Neural progenitor cell (in vitro differentiated cells): ENCODE measurements around the gene TCHP. TPM values are rescaled to one million over a fixed set of nuclear protein-coding genes. Genes with fewer than 3 reads are reported as not detected.
A peak's percentile ranks its signal among the peaks of the same experiment; 100 is the strongest.
"Not testable (repeated sequence)": the region's sequence is repeated elsewhere in the genome, so short reads cannot be mapped to it uniquely, and the experiment has no call there.

Experiments used
- DNase-seq: peaks from one replicate; pipeline ENCODE4 v3.0.0-alpha.2; 2016; ENCODE audit warnings: low spot score
- H2AFZ ChIP-seq: fragments of 200-600 bp; sonication (generic); replicated peaks from 2 replicates; pipeline ENCODE4 v1.6.1; 2016; ENCODE audit warnings: antibody characterized with exemption
- H3F3A ChIP-seq: fragments of 200-600 bp; sonication (generic); 2 replicates; pipeline ENCODE4 v1.6.1; 2016; ENCODE audit warnings: antibody characterized with exemption, low read depth
- H3K27ac ChIP-seq: fragments of 200-600 bp; sonication (generic); 2 replicates; pipeline ENCODE4 v1.5.1; 2016; ENCODE audit warnings: mild to moderate bottlenecking
- H3K27me3 ChIP-seq: fragments of 200-600 bp; sonication (generic); 2 replicates; pipeline ENCODE4 v1.6.1; 2016; ENCODE audit warnings: mild to moderate bottlenecking, moderate library complexity
- H3K36me3 ChIP-seq: fragments of 200-600 bp; sonication (generic); 2 replicates; pipeline ENCODE4 v1.5.1; 2016
- H3K4me1 ChIP-seq: fragments of 200-600 bp; sonication (generic); 2 replicates; pipeline ENCODE4 v1.6.1; 2016; ENCODE audit warnings: mixed run types
- H3K4me2 ChIP-seq: fragments of 200-600 bp; sonication (generic); 2 replicates; pipeline ENCODE4 v1.6.1; 2016
- H3K4me3 ChIP-seq: fragments of 200-600 bp; sonication (generic); 2 replicates; pipeline ENCODE4 v1.5.1; 2016
- H3K79me2 ChIP-seq: fragments of 200-600 bp; sonication (generic); 2 replicates; pipeline ENCODE4 v1.6.1; 2016; ENCODE audit warnings: low read depth
- H3K9ac ChIP-seq: fragments of 200-600 bp; sonication (generic); 2 replicates; pipeline ENCODE4 v1.6.1; 2016
- H3K9me3 ChIP-seq: fragments of 200-600 bp; sonication (generic); 2 replicates; pipeline ENCODE4 v1.5.1; 2016; ENCODE audit warnings: low read depth
- H4K20me1 ChIP-seq: fragments of 200-600 bp; sonication (generic); 2 replicates; pipeline ENCODE4 v1.6.1; 2016; ENCODE audit warnings: low read depth
- H3K27ac Mint-ChIP-seq: 3 replicates; pipeline ENCODE4 v1.8.0; 2021; ENCODE audit warnings: mixed read lengths
- H3K27me3 Mint-ChIP-seq: 2 replicates; pipeline ENCODE4 v1.8.0; 2022; ENCODE audit warnings: low read depth, mild to moderate bottlenecking, inconsistent platforms, moderate library complexity, mixed read lengths; ENCODE audit not compliant: insufficient read depth
- H3K36me3 Mint-ChIP-seq: 3 replicates; pipeline ENCODE4 v1.8.0; 2021; ENCODE audit warnings: mixed read lengths
- H3K4me1 Mint-ChIP-seq: 3 replicates; pipeline ENCODE4 v1.8.0; 2021; ENCODE audit warnings: mixed read lengths
- H3K4me3 Mint-ChIP-seq: 3 replicates; pipeline ENCODE4 v1.8.0; 2021; ENCODE audit warnings: mild to moderate bottlenecking, moderate library complexity, mixed read lengths
- H3K9me3 Mint-ChIP-seq: 3 replicates; pipeline ENCODE4 v1.8.0; 2020; ENCODE audit warnings: mixed read lengths
- CTCF ChIP-seq: fragments of 200-600 bp; sonication (generic); IDR thresholded peaks from 2 replicates; pipeline ENCODE4 v1.5.1; 2017; ENCODE audit warnings: antibody characterized with exemption, mild to moderate bottlenecking
- EZH2 ChIP-seq: fragments of 200-600 bp; sonication (generic); IDR thresholded peaks from 2 replicates; pipeline ENCODE4 v1.6.1; 2017; ENCODE audit warnings: antibody characterized with exemption, mild to moderate bottlenecking, moderate library complexity
- EZH2phosphoT487 ChIP-seq: fragments of 200-600 bp; sonication (generic); IDR thresholded peaks from 2 replicates; pipeline ENCODE4 v1.6.1; 2017; ENCODE audit warnings: antibody characterized with exemption
- total RNA-seq: library from RNA; depleted of rRNA; stranded (reverse); fragments of >200 nt; gene quantifications from 2 replicates; pipeline ENCODE4 v1.2.3, GENCODE V29; 2015; ENCODE audit warnings: low replicate concordance

Gene TCHP
- total RNA-seq, 1 donor from 2014 or later: 15.2 TPM

GRCh38 chr12:109926488-109927210, 26.6 kb downstream of the TCHP start:
- Histone ChIP-seq H3K4me1 (no peaks in the 10 kb centered on the region), H3K4me2 (no peak overlapping the region), H3K9ac (no peak overlapping the region), H2AFZ (no peak overlapping the region), H3K4me3 (no peak overlapping the region), H3K9me3 (no peaks in the 10 kb centered on the region), H4K20me1 (no peaks in the 10 kb centered on the region), H3K79me2 (no peaks in the 10 kb centered on the region), H3K27ac (no peak overlapping the region), H3K36me3 (no peaks in the 10 kb centered on the region), H3F3A (no peaks in the 10 kb centered on the region), H3K27me3 (no peaks in the 10 kb centered on the region)
- DNase-seq: no peak
- no peak overlapping the region for H3K4me3 Mint-ChIP-seq
- no peaks in the 10 kb centered on the region for H3K9me3 Mint-ChIP-seq
- H3K4me1 Mint-ChIP-seq: peaks cover 7% of the 10 kb centered on the region
- H3K27me3 Mint-ChIP-seq: peaks cover 5% of the 10 kb centered on the region
- no peak overlapping the region for H3K27ac Mint-ChIP-seq
- H3K36me3 Mint-ChIP-seq: peaks cover 8% of the 10 kb centered on the region
- TF ChIP-seq EZH2phosphoT487 (no peak), CTCF (no peak), EZH2 (no peak)

- Mint-ChIP-seq H3K4me1 (peaks cover 7% of the 10 kb centered on the region), H3K4me3 (no peak overlapping the region), H3K36me3 (peaks cover 15% of the 10 kb centered on the region), H3K27ac (peak overlapping the region; percentile 47), H3K9me3 (no peaks in the 10 kb centered on the region), H3K27me3 (peaks cover 5% of the 10 kb centered on the region)
- Histone ChIP-seq H3K27ac (no peak overlapping the region), H3K4me3 (no peak overlapping the region), H3K27me3 (no peaks in the 10 kb centered on the region), H2AFZ (no peak overlapping the region), H3K9me3 (no peaks in the 10 kb centered on the region), H3K4me1 (no peaks in the 10 kb centered on the region), H3F3A (no peaks in the 10 kb centered on the region), H3K79me2 (no peaks in the 10 kb centered on the region), H4K20me1 (peaks cover 4% of the 10 kb centered on the region), H3K4me2 (no peak overlapping the region), H3K9ac (no peak overlapping the region), H3K36me3 (no peaks in the 10 kb centered on the region)
- TF ChIP-seq CTCF (peak; percentile 66), EZH2 (no peak), EZH2phosphoT487 (no peak)
- peak; percentile 60 for DNase-seq
Measured at GRCh38 chr12:109927622-109928021, 27.5 kb downstream of the TCHP start.

- Histone ChIP-seq H3K4me1 (no peaks in the 10 kb centered on the region), H3K9me3 (no peaks in the 10 kb centered on the region), H3K36me3 (no peaks in the 10 kb centered on the region), H3K4me2 (no peak overlapping the region), H3K9ac (no peak overlapping the region), H2AFZ (no peak overlapping the region), H3K27me3 (no peaks in the 10 kb centered on the region), H4K20me1 (peaks cover 4% of the 10 kb centered on the region), H3K79me2 (no peaks in the 10 kb centered on the region), H3F3A (no peaks in the 10 kb centered on the region), H3K4me3 (no peak overlapping the region), H3K27ac (no peak overlapping the region)
- Mint-ChIP-seq H3K27me3 (peaks cover 3% of the 10 kb centered on the region), H3K4me3 (no peak overlapping the region), H3K9me3 (no peaks in the 10 kb centered on the region), H3K27ac (no peak overlapping the region), H3K36me3 (peaks cover 15% of the 10 kb centered on the region), H3K4me1 (peaks cover 7% of the 10 kb centered on the region)
- no peak for TF ChIP-seq EZH2
- no peak for TF ChIP-seq CTCF
- TF ChIP-seq EZH2phosphoT487: no peak
- DNase-seq: no peak
Measured at GRCh38 chr12:109928058-109928656, 28.1 kb downstream of the TCHP start.

- H3K9me3 ChIP-seq, H3K27me3 Mint-ChIP-seq, H2AFZ ChIP-seq, H3K36me3 ChIP-seq, H3K27ac Mint-ChIP-seq, H3K4me1 ChIP-seq, H3K4me2 ChIP-seq, H3K9ac ChIP-seq, H3F3A ChIP-seq, H3K79me2 ChIP-seq, H3K4me1 Mint-ChIP-seq, H3K4me3 ChIP-seq, H3K27ac ChIP-seq, H4K20me1 ChIP-seq, DNase-seq, H3K4me3 Mint-ChIP-seq, H3K9me3 Mint-ChIP-seq, H3K27me3 ChIP-seq: not testable (repeated sequence)
- peaks cover 21% of the 10 kb centered on the region for H3K36me3 Mint-ChIP-seq
Measured at GRCh38 chr12:109929326-109929725, 29.3 kb downstream of the TCHP start.
